H9 (cell line): ENCODE measurements around the gene H19. TPM values are rescaled to one million over a fixed set of nuclear protein-coding genes. Genes with fewer than 3 reads are reported as not detected.

Source experiments
- DNase-seq: peaks from one replicate; pipeline ENCODE4 v3.0.0-alpha.2; 2017
- H2AFZ ChIP-seq: one replicate; pipeline ENCODE4 v1.6.1; 2013; ENCODE audit warnings: mild to moderate bottlenecking, low read length, control low read depth, moderate library complexity
- H2AK5ac ChIP-seq: 2 replicates; pipeline ENCODE4 v1.6.1; 2013; ENCODE audit warnings: low read length, control low read depth, mixed read lengths; ENCODE audit not compliant: insufficient read length
- H2BK120ac ChIP-seq: one replicate; pipeline ENCODE4 v1.6.1; 2013; ENCODE audit warnings: low read depth, mild to moderate bottlenecking, low read length, control low read depth, inconsistent platforms; ENCODE audit not compliant: poor library complexity, severe bottlenecking
- H2BK12ac ChIP-seq: 2 replicates; pipeline ENCODE4 v1.6.1; 2013; ENCODE audit warnings: low read length, control low read depth, mixed read lengths, low read depth; ENCODE audit not compliant: insufficient read length
- H2BK15ac ChIP-seq: 2 replicates; pipeline ENCODE4 v1.6.1; 2013; ENCODE audit warnings: low read depth, low read length, control low read depth
- H2BK20ac ChIP-seq: one replicate; pipeline ENCODE4 v1.6.1; 2013; ENCODE audit warnings: low read depth, mild to moderate bottlenecking, low read length, control low read depth, inconsistent platforms; ENCODE audit not compliant: poor library complexity, severe bottlenecking
- H2BK5ac ChIP-seq: 2 replicates; pipeline ENCODE4 v1.6.1; 2013; ENCODE audit warnings: low read length, control low read depth, mixed read lengths; ENCODE audit not compliant: insufficient read length
- H3K14ac ChIP-seq: 2 replicates; pipeline ENCODE4 v1.6.1; 2013; ENCODE audit warnings: low read length, control low read depth; ENCODE audit not compliant: insufficient read depth
- H3K18ac ChIP-seq: 2 replicates; pipeline ENCODE4 v1.6.1; 2013; ENCODE audit warnings: low read depth, mild to moderate bottlenecking, mixed read lengths, low read length, control low read depth; ENCODE audit not compliant: insufficient read length
- H3K23ac ChIP-seq: 2 replicates; pipeline ENCODE4 v1.6.1; 2013; ENCODE audit warnings: low read length, control low read depth, mixed read lengths, low read depth; ENCODE audit not compliant: insufficient read length
- H3K23me2 ChIP-seq: 2 replicates; pipeline ENCODE4 v1.6.1; 2013; ENCODE audit warnings: low read depth, mild to moderate bottlenecking, mixed read lengths, low read length, control low read depth; ENCODE audit not compliant: insufficient read length, poor library complexity, severe bottlenecking
- H3K27ac ChIP-seq: 2 replicates; pipeline ENCODE4 v1.5.1; 2013; ENCODE audit warnings: low read length, control low read depth, mixed read lengths, low read depth; ENCODE audit not compliant: insufficient read length
- H3K27me3 ChIP-seq: 2 replicates; pipeline ENCODE4 v1.6.1; 2013; ENCODE audit warnings: low read length, control low read depth, inconsistent platforms; ENCODE audit not compliant: insufficient read depth
- H3K4ac ChIP-seq: 2 replicates; pipeline ENCODE4 v1.6.1; 2013; ENCODE audit warnings: low read depth, mild to moderate bottlenecking, control low read depth, inconsistent platforms, low read length, moderate library complexity
- H3K4me1 ChIP-seq: 2 replicates; pipeline ENCODE4 v1.6.1; 2013; ENCODE audit warnings: low read length, control low read depth, inconsistent platforms; ENCODE audit not compliant: insufficient read depth
- H3K4me2 ChIP-seq: 2 replicates; pipeline ENCODE4 v1.6.1; 2013; ENCODE audit warnings: low read length, control low read depth, mixed read lengths; ENCODE audit not compliant: insufficient read length, insufficient read depth
- H3K56ac ChIP-seq: 2 replicates; pipeline ENCODE4 v1.6.1; 2013; ENCODE audit warnings: low read depth, mild to moderate bottlenecking, mixed read lengths, low read length, control low read depth; ENCODE audit not compliant: insufficient read length
- H3K79me1 ChIP-seq: 2 replicates; pipeline ENCODE4 v1.6.1; 2013; ENCODE audit warnings: low read depth, mild to moderate bottlenecking, moderate library complexity, low read length, control low read depth, inconsistent platforms; ENCODE audit not compliant: insufficient read depth, poor library complexity, severe bottlenecking
- H3K79me2 ChIP-seq: 2 replicates; pipeline ENCODE4 v1.6.1; 2013; ENCODE audit warnings: low read length, control low read depth, inconsistent platforms; ENCODE audit not compliant: insufficient read depth
- H3K9ac ChIP-seq: 2 replicates; pipeline ENCODE4 v1.6.1; 2013; ENCODE audit warnings: low read length, control low read depth, mixed read lengths; ENCODE audit not compliant: insufficient read length; ENCODE audit errors: extremely low read depth
- H3K9me3 ChIP-seq: one replicate; pipeline ENCODE4 v1.6.1; 2013; ENCODE audit warnings: low read depth, low read length, inconsistent platforms; ENCODE audit not compliant: control insufficient read depth
- H3T11ph ChIP-seq: one replicate; pipeline ENCODE4 v1.6.1; 2013; ENCODE audit warnings: mild to moderate bottlenecking, low read length, control low read depth, inconsistent platforms
- H4K20me1 ChIP-seq: one replicate; pipeline ENCODE4 v1.6.1; 2013; ENCODE audit not compliant: control insufficient read depth, insufficient read length, insufficient read depth
- H4K5ac ChIP-seq: 2 replicates; pipeline ENCODE4 v1.6.1; 2013; ENCODE audit warnings: low read depth, mild to moderate bottlenecking, mixed read lengths, low read length, control low read depth; ENCODE audit not compliant: insufficient read length
- H4K8ac ChIP-seq: replicated peaks from 2 replicates; pipeline ENCODE4 v1.6.1; 2013; ENCODE audit warnings: low read length, control low read depth, mixed read lengths, low read depth; ENCODE audit not compliant: insufficient read length
- H4K91ac ChIP-seq: 2 replicates; pipeline ENCODE4 v1.6.1; 2013; ENCODE audit warnings: low read depth, mild to moderate bottlenecking, moderate library complexity, mixed read lengths, low read length, control low read depth; ENCODE audit not compliant: insufficient read length
- H3K27ac Mint-ChIP-seq, 3 experiments: 2 replicates in 2 of 3; 3 replicates in 1 of 3; pipeline ENCODE4 v1.8.0; 2020 to 2021; ENCODE audit warnings: mixed read lengths in 3 of 3, mild to moderate bottlenecking in 1 of 3, moderate library complexity in 1 of 3
- H3K27me3 Mint-ChIP-seq: 2 replicates; pipeline ENCODE4 v1.8.0; 2021; ENCODE audit warnings: low read depth, mild to moderate bottlenecking, moderate library complexity, mixed read lengths
- H3K36me3 Mint-ChIP-seq, 3 experiments: 2 replicates in 2 of 3; 3 replicates in 1 of 3; pipeline ENCODE4 v1.8.0; 2020 to 2021; ENCODE audit warnings: low read depth in 3 of 3, mixed read lengths in 3 of 3; ENCODE audit not compliant: insufficient read depth in 1 of 3
- H3K4me1 Mint-ChIP-seq, 2 experiments: 2 replicates each; pipeline ENCODE4 v1.8.0; 2020; ENCODE audit warnings: mixed read lengths in 2 of 2
- H3K4me3 Mint-ChIP-seq, 2 experiments: 2 replicates in 1 of 2; 3 replicates in 1 of 2; pipeline ENCODE4 v1.8.0; 2020 to 2021; ENCODE audit warnings: mild to moderate bottlenecking in 2 of 2, mixed read lengths in 2 of 2, moderate library complexity in 1 of 2
- H3K9me3 Mint-ChIP-seq, 2 experiments: 2 replicates in 1 of 2; 3 replicates in 1 of 2; pipeline ENCODE4 v1.8.0; 2020; ENCODE audit warnings: mild to moderate bottlenecking in 2 of 2, mixed read lengths in 2 of 2, moderate library complexity in 1 of 2
- CTCF ChIP-seq: fragments of 200-600 bp; sonication (generic); conservative IDR thresholded peaks from 3 replicates; pipeline ENCODE4 v1.8.0; 2021; ENCODE audit warnings: antibody characterized with exemption, mild to moderate bottlenecking
- WGBS: extraction: QIAGEN DNeasy Blood & Tissue Kit; methylation state at CpG from one replicate; pipeline ENCODE4 v1.1.7; 2013; ENCODE audit warnings: missing lambda C conversion rate, low lambda C conversion rate, mixed read lengths; ENCODE audit not compliant: insufficient read length; ENCODE audit errors: extremely low coverage; 5-methylcytosine and 5-hydroxymethylcytosine counted together
- total RNA-seq: library from RNA; stranded (reverse); gene quantifications from 2 replicates; pipeline ENCODE4 v1.2.1, GENCODE V29; 2021

Gene H19
- total RNA-seq, 1 experiment from 2014 or later = 10.7 TPM

GRCh38 chr11:1952806-1953482 is 44.7 kb downstream of the H19 start:
- H3K4ac ChIP-seq = no peak overlapping the region
- no peak overlapping the region for H3K14ac ChIP-seq
- no peaks in the 10 kb centered on the region for H3K79me1 ChIP-seq
- no peaks in the 10 kb centered on the region for H3K9me3 ChIP-seq
- H3T11ph ChIP-seq = no peak overlapping the region
- H3K9ac ChIP-seq = no peak overlapping the region
- no peak overlapping the region for H4K8ac ChIP-seq
- Mint-ChIP-seq H3K4me1 (no peaks in the 10 kb centered on the region), H3K27ac (no peak overlapping the region), H3K9me3 (no peaks in the 10 kb centered on the region), H3K4me3 (no peak overlapping the region), H3K36me3 (no peaks in the 10 kb centered on the region), H3K27me3 (no peaks in the 10 kb centered on the region)
- H3K79me2 ChIP-seq = no peaks in the 10 kb centered on the region
- H2AK5ac ChIP-seq = no peak overlapping the region
- no peak overlapping the region for H2AFZ ChIP-seq
- no peak overlapping the region for H4K5ac ChIP-seq
- no peak overlapping the region for H4K91ac ChIP-seq
- H3K27me3 ChIP-seq = no peaks in the 10 kb centered on the region
- H4K20me1 ChIP-seq = no peaks in the 10 kb centered on the region
- no peak overlapping the region for H2BK120ac ChIP-seq
- DNase-seq = no peak
- no peak overlapping the region for H3K23ac ChIP-seq
- no peak for TF ChIP-seq CTCF
- no peak overlapping the region for H2BK12ac ChIP-seq
- no peaks in the 10 kb centered on the region for H3K4me1 ChIP-seq
- no CpG with 5 or more reads among the region's 29 CpGs for WGBS
- H3K23me2 ChIP-seq = no peaks in the 10 kb centered on the region
- H3K56ac ChIP-seq = no peak overlapping the region
- no peak overlapping the region for H2BK20ac ChIP-seq
- no peak overlapping the region for H3K4me2 ChIP-seq
- no peak overlapping the region for H3K18ac ChIP-seq
- H3K27ac ChIP-seq = no peak overlapping the region
- H2BK15ac ChIP-seq = no peak overlapping the region
- no peak overlapping the region for H2BK5ac ChIP-seq
